ENCODE measurements around the gene SERPINE2. TPM values are rescaled to one million over a fixed set of nuclear protein-coding genes. Genes with fewer than 3 reads are reported as not detected.

The SERPINE2 gene
- total RNA-seq, 1 experiment from 2014 or later: 93.3 TPM

DNA sequence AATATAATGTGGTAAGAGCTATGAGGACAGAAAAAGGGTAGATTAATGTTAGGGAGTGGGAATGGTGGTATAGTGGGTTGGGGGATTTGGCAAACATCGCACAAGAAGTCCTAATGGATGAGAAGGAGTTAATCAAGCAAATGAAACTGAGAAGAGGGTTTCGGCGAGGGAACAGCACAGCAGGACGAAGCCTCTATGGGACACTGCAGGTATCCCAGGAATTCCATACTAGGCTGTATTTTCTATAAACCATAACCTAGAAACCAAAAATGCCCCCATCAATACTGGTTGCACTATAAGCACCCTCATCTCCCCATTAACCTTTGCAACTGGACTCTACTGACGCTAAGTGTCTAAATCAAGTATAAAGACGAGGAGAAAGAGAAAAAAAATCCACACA lies 104.2 kb downstream of the SERPINE2 start:
- Histone ChIP-seq H3K4me3 (replicated peaks in 1 of 2; ENCODE audit: low read depth in 1 of 2, low read length in 2 of 2) (peak overlapping the region in 1 of 2 experiments; percentile 28; a peak in 1 of 4 replicates), H2AFZ (ENCODE audit: low read depth, low read length, poor library complexity, severe bottlenecking) (no peak overlapping the region), H3K27me3 (ENCODE audit: insufficient read depth, low read length) (no peaks in the 10 kb centered on the region), H3K9me2 (ENCODE audit: insufficient read depth) (no peaks in the 10 kb centered on the region), H3K36me3 (ENCODE audit: control insufficient read depth in 1 of 2, insufficient read depth in 2 of 2, low read length in 2 of 2) (no peaks in the 10 kb centered on the region), H3K27ac (ENCODE audit: low read depth, low read length) (no peak overlapping the region), H3K79me2 (ENCODE audit: insufficient read depth, low read length) (peaks cover 91% of the 10 kb centered on the region), H4K20me1 (ENCODE audit: insufficient read depth) (no peaks in the 10 kb centered on the region; the same call in 1 of the 2 replicates), H3K4me2 (ENCODE audit: low read length) (peak overlapping the region; percentile 64), H3K4me1 (ENCODE audit: control insufficient read depth in 1 of 2, insufficient read depth in 2 of 2, low read length in 2 of 2) (peaks cover 26 to 54% of the 10 kb centered on the region in 2 experiments), H3K9ac (ENCODE audit: low read length) (no peak overlapping the region), H3K9me3 (ENCODE audit: control insufficient read depth in 1 of 2, insufficient read depth in 1 of 2, low read depth in 1 of 2, low read length in 2 of 2) (no peaks in the 10 kb centered on the region)
- BruUV-seq (replicated peaks): no TSS peak
- TF ChIP-seq YY1 (IDR thresholded peaks at IDR 0.05; ENCODE audit: extremely low read depth, insufficient replicate concordance, low read depth, low read length): no peak
- no peak for TF ChIP-seq RAD21 (IDR thresholded peaks at IDR 0.05; ENCODE audit: low read depth)
- RAD21 ChIA-PET (ENCODE audit: low non-redundant PET in 1 of 2, low total read pairs in 2 of 2, uncharacterized antibody in 2 of 2, unreplicated experiment in 2 of 2): no interaction called here
- POLR2A ChIA-PET: no interaction called here
- DNase-seq (ENCODE audit: low read depth, low spot score): no peak
- CTCF ChIA-PET: no interaction called here
- intact Hi-C loops (cut with micrococcal nuclease): no loop called here
- no peak for ATAC-seq

DNA sequence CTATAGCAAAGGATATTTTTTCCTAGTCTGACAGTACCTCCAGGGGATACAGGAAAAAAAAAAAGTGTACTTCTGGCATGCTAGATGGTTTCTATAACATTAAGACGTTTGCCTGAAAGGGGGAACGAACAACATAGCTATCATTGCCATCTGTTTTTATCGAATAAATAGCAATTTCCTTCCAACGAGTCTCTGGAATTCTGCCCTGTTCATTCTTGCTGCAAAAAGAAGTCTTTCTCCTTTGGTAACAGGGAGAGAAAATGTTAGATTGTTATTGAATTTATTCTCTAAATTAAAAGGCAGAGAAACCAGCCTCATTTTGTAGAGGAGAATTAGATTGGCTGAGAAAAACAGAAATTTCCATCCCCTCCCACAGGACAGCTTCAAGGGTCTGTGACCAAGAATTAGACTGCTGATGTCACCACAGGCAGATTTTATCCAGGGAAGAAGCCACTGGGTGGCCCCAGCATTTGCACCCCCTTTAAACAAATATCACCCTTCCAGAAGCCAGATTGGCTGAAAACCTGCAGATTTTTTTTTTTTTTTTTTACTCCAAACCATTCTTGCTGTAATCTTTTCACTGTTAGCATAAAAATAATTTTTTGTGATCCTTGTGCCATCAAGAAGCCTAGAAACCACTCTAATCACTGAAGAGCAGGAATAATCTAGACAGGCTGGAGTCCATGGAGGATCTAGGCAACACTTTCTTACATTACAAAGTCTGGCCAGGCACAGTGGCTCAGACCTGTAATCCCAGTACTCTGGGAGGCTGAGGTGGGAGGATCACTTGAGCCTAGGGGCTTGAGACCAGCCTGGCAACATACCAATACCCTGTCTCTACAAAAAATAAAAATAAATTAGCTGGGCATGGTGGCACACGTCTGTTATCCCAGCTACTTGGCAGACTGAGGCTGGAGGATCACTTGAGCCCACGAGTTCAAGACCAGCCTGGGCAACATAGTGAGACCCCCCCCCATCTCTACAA lies 106.0 kb downstream of the SERPINE2 start:
- Histone ChIP-seq H3K4me3 (replicated peaks in 1 of 2; ENCODE audit: low read depth in 1 of 2, low read length in 2 of 2) (no peak overlapping the region), H3K79me2 (ENCODE audit: insufficient read depth, low read length) (peaks cover 88% of the 10 kb centered on the region), H3K27me3 (ENCODE audit: insufficient read depth, low read length) (no peaks in the 10 kb centered on the region), H3K9me3 (ENCODE audit: control insufficient read depth in 1 of 2, insufficient read depth in 1 of 2, low read depth in 1 of 2, low read length in 2 of 2) (no peaks in the 10 kb centered on the region), H3K4me1 (ENCODE audit: control insufficient read depth in 1 of 2, insufficient read depth in 2 of 2, low read length in 2 of 2) (peaks cover 26 to 54% of the 10 kb centered on the region in 2 experiments), H2AFZ (ENCODE audit: low read depth, low read length, poor library complexity, severe bottlenecking) (no peak overlapping the region), H3K36me3 (ENCODE audit: control insufficient read depth in 1 of 2, insufficient read depth in 2 of 2, low read length in 2 of 2) (no peaks in the 10 kb centered on the region), H3K9ac (ENCODE audit: low read length) (no peak overlapping the region), H3K27ac (ENCODE audit: low read depth, low read length) (no peak overlapping the region), H3K9me2 (ENCODE audit: insufficient read depth) (no peaks in the 10 kb centered on the region), H4K20me1 (ENCODE audit: insufficient read depth) (no peaks in the 10 kb centered on the region; the same call in 1 of the 2 replicates), H3K4me2 (ENCODE audit: low read length) (peak overlapping the region; percentile 64; the same call in 1 of the 2 replicates)
- ATAC-seq (no peak), DNase-seq (ENCODE audit: low read depth, low spot score) (no peak)
- no peak for TF ChIP-seq RAD21 (IDR thresholded peaks at IDR 0.05; ENCODE audit: low read depth)
- TF ChIP-seq SRF (IDR thresholded peaks at IDR 0.05; ENCODE audit: low read depth): no peak
- no peak for TF ChIP-seq ELF1 (IDR thresholded peaks at IDR 0.05; ENCODE audit: borderline replicate concordance, low read depth)
- TF ChIP-seq, protein P1, sequence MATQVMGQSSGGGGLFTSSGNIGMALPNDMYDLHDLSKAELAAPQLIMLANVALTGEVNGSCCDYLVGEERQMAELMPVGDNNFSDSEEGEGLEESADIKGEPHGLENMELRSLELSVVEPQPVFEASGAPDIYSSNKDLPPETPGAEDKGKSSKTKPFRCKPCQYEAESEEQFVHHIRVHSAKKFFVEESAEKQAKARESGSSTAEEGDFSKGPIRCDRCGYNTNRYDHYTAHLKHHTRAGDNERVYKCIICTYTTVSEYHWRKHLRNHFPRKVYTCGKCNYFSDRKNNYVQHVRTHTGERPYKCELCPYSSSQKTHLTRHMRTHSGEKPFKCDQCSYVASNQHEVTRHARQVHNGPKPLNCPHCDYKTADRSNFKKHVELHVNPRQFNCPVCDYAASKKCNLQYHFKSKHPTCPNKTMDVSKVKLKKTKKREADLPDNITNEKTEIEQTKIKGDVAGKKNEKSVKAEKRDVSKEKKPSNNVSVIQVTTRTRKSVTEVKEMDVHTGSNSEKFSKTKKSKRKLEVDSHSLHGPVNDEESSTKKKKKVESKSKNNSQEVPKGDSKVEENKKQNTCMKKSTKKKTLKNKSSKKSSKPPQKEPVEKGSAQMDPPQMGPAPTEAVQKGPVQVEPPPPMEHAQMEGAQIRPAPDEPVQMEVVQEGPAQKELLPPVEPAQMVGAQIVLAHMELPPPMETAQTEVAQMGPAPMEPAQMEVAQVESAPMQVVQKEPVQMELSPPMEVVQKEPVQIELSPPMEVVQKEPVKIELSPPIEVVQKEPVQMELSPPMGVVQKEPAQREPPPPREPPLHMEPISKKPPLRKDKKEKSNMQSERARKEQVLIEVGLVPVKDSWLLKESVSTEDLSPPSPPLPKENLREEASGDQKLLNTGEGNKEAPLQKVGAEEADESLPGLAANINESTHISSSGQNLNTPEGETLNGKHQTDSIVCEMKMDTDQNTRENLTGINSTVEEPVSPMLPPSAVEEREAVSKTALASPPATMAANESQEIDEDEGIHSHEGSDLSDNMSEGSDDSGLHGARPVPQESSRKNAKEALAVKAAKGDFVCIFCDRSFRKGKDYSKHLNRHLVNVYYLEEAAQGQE (IDR thresholded peaks at IDR 0.05; ENCODE audit: low read depth): no peak
- TF ChIP-seq EZH2 (IDR thresholded peaks at IDR 0.05): no peak
- TF ChIP-seq POLR2AphosphoS5 (IDR thresholded peaks at IDR 0.05; ENCODE audit: low read depth, low read length): no peak
- no peak for TF ChIP-seq ZFX (IDR thresholded peaks at IDR 0.05)
- TF ChIP-seq JUND (IDR thresholded peaks at IDR 0.05): no peak
- TF ChIP-seq SIN3A (IDR thresholded peaks at IDR 0.05; ENCODE audit: low read depth): no peak
- TF ChIP-seq EZH2phosphoT487 (IDR thresholded peaks at IDR 0.05; ENCODE audit: borderline replicate concordance): no peak
- CTCF ChIA-PET: no interaction called here
- intact Hi-C loops (cut with micrococcal nuclease): no loop called here
- RAD21 ChIA-PET (ENCODE audit: low non-redundant PET in 1 of 2, low total read pairs in 2 of 2, uncharacterized antibody in 2 of 2, unreplicated experiment in 2 of 2): interaction anchor here (0.6 to 0.7 kb wide), 3 partner anchors 11 to 172 kb away, joined by 3 to 7 read pairs (median 3); no protein-coding TSS in a partner anchor
- BruUV-seq (replicated peaks): no TSS peak
- POLR2A ChIA-PET: no interaction called here

Data from HCT116 (cell line).